HEK293 (cell line): Measurements from ENCODE around the gene GPR155.

Source experiments
- TCF7L2 ChIP-seq: IDR thresholded peaks from 2 replicates; pipeline ENCODE4 v1.6.1; 2011; ENCODE audit warnings: low read depth, mild to moderate bottlenecking, inconsistent platforms, low read length, moderate library complexity, borderline replicate concordance
- TF ChIP-seq, protein P1 (sequence below): fragments of 450-650 bp; formaldehyde crosslinking; IDR thresholded peaks from 2 replicates; pipeline ENCODE4 v1.5.1; 2016; ENCODE audit warnings: missing biosample characterization, missing genetic modification characterization
- TF ChIP-seq, protein P2 (sequence below): fragments of 450-650 bp; formaldehyde crosslinking; IDR thresholded peaks from 2 replicates; pipeline ENCODE4 v1.5.1; 2016; ENCODE audit warnings: missing biosample characterization, missing genetic modification characterization
- TF ChIP-seq, protein P3 (sequence below): fragments of 450-650 bp; formaldehyde crosslinking; IDR thresholded peaks from 2 replicates; pipeline ENCODE4 v1.5.1; 2017; ENCODE audit warnings: missing biosample characterization, mild to moderate bottlenecking, missing genetic modification characterization, moderate library complexity

DNA sequence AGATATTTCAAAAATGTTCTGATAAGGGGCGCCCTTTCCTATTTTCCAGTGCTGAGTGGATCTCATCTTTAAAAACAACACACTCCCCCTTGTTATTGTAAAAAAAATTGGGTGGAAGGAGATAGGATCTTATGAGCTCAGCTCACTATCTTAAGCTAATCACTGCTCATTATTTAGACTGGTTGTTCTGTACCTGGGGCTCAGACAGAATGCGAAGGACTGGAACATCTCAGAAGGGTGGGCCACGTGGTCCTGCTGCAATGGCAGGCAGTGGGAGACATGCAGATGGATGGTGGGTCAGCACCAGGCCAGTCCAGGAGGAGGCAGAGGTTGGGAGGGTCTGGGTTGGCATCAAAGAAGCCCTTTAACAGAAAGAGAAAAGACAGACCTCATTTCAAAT is 48.3 kb upstream of the GPR155 start:
- TF ChIP-seq, protein P1, sequence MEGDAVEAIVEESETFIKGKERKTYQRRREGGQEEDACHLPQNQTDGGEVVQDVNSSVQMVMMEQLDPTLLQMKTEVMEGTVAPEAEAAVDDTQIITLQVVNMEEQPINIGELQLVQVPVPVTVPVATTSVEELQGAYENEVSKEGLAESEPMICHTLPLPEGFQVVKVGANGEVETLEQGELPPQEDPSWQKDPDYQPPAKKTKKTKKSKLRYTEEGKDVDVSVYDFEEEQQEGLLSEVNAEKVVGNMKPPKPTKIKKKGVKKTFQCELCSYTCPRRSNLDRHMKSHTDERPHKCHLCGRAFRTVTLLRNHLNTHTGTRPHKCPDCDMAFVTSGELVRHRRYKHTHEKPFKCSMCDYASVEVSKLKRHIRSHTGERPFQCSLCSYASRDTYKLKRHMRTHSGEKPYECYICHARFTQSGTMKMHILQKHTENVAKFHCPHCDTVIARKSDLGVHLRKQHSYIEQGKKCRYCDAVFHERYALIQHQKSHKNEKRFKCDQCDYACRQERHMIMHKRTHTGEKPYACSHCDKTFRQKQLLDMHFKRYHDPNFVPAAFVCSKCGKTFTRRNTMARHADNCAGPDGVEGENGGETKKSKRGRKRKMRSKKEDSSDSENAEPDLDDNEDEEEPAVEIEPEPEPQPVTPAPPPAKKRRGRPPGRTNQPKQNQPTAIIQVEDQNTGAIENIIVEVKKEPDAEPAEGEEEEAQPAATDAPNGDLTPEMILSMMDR (tag by site-specific recombination), result no peak
- TF ChIP-seq TCF7L2, result no peak
- TF ChIP-seq, protein P2, sequence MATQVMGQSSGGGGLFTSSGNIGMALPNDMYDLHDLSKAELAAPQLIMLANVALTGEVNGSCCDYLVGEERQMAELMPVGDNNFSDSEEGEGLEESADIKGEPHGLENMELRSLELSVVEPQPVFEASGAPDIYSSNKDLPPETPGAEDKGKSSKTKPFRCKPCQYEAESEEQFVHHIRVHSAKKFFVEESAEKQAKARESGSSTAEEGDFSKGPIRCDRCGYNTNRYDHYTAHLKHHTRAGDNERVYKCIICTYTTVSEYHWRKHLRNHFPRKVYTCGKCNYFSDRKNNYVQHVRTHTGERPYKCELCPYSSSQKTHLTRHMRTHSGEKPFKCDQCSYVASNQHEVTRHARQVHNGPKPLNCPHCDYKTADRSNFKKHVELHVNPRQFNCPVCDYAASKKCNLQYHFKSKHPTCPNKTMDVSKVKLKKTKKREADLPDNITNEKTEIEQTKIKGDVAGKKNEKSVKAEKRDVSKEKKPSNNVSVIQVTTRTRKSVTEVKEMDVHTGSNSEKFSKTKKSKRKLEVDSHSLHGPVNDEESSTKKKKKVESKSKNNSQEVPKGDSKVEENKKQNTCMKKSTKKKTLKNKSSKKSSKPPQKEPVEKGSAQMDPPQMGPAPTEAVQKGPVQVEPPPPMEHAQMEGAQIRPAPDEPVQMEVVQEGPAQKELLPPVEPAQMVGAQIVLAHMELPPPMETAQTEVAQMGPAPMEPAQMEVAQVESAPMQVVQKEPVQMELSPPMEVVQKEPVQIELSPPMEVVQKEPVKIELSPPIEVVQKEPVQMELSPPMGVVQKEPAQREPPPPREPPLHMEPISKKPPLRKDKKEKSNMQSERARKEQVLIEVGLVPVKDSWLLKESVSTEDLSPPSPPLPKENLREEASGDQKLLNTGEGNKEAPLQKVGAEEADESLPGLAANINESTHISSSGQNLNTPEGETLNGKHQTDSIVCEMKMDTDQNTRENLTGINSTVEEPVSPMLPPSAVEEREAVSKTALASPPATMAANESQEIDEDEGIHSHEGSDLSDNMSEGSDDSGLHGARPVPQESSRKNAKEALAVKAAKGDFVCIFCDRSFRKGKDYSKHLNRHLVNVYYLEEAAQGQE (tag by site-specific recombination), result no peak
- TF ChIP-seq, protein P3, sequence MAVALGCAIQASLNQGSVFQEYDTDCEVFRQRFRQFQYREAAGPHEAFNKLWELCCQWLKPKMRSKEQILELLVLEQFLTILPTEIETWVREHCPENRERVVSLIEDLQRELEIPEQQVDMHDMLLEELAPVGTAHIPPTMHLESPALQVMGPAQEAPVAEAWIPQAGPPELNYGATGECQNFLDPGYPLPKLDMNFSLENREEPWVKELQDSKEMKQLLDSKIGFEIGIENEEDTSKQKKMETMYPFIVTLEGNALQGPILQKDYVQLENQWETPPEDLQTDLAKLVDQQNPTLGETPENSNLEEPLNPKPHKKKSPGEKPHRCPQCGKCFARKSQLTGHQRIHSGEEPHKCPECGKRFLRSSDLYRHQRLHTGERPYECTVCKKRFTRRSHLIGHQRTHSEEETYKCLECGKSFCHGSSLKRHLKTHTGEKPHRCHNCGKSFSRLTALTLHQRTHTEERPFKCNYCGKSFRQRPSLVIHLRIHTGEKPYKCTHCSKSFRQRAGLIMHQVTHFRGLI (tag by site-specific recombination), result no peak
